Ishikawa (cell line): ENCODE measurements around the gene MSX1.
A peak's percentile ranks its signal among the peaks of the same experiment; 100 is the strongest.

ENCODE experiments used
- CEBPB ChIP-seq: IDR thresholded peaks from 2 replicates; pipeline ENCODE4 v1.6.1; 2012
- CREB1 ChIP-seq: IDR thresholded peaks from 2 replicates; pipeline ENCODE4 v1.6.1; 2012; ENCODE audit warnings: low read depth
- EGR1 ChIP-seq: IDR thresholded peaks from 2 replicates; pipeline ENCODE4 v1.6.1; 2012
- EP300 ChIP-seq: IDR thresholded peaks from 2 replicates; pipeline ENCODE4 v1.6.1; 2012; ENCODE audit warnings: borderline replicate concordance
- FOXM1 ChIP-seq: IDR thresholded peaks from 2 replicates; pipeline ENCODE4 v1.6.1; 2012; ENCODE audit warnings: low read depth, borderline replicate concordance
- MAX ChIP-seq: IDR thresholded peaks from 2 replicates; pipeline ENCODE4 v1.6.1; 2012
- NFIC ChIP-seq: IDR thresholded peaks from 2 replicates; pipeline ENCODE4 v1.6.1; 2012
- RAD21 ChIP-seq: IDR thresholded peaks from 2 replicates; pipeline ENCODE4 v1.6.1; 2012; ENCODE audit warnings: low read depth
- REST ChIP-seq: IDR thresholded peaks from 2 replicates; pipeline ENCODE4 v1.6.1; 2012; ENCODE audit warnings: low read depth, mild to moderate bottlenecking
- TAF1 ChIP-seq: IDR thresholded peaks from 2 replicates; pipeline ENCODE4 v1.6.1; 2012; ENCODE audit warnings: low read depth, mild to moderate bottlenecking
- TCF12 ChIP-seq: IDR thresholded peaks from 2 replicates; pipeline ENCODE4 v1.6.1; 2012; ENCODE audit warnings: low read depth
- TEAD4 ChIP-seq: IDR thresholded peaks from 2 replicates; pipeline ENCODE4 v1.6.1; 2012
- USF1 ChIP-seq: IDR thresholded peaks from 2 replicates; pipeline ENCODE4 v1.6.1; 2012
- YY1 ChIP-seq: IDR thresholded peaks from 2 replicates; pipeline ENCODE4 v1.6.1; 2012; ENCODE audit warnings: low read depth
- ZBTB7A ChIP-seq: IDR thresholded peaks from 2 replicates; pipeline ENCODE4 v1.6.1; 2012; ENCODE audit warnings: low read depth

MSX1 gene

GRCh38 chr4:4874254-4874653, 14.8 kb downstream of the MSX1 start:
- TF ChIP-seq EGR1: no peak
- no peak for TF ChIP-seq FOXM1
- TF ChIP-seq TAF1: no peak
- no peak for TF ChIP-seq CREB1
- no peak for TF ChIP-seq YY1
- no peak for TF ChIP-seq TEAD4
- TF ChIP-seq TCF12: no peak
- TF ChIP-seq CEBPB: no peak
- no peak for TF ChIP-seq NFIC
- no peak for TF ChIP-seq ZBTB7A
- no peak for TF ChIP-seq EP300
- TF ChIP-seq USF1: no peak
- TF ChIP-seq MAX: no peak
- no peak for TF ChIP-seq REST
- no peak for TF ChIP-seq RAD21

- 0 out of 2 replicates have a peak, but pooled peaks have one; percentile 9 for TF ChIP-seq USF1
- TF ChIP-seq NFIC: peak; percentile 88
- no peak for TF ChIP-seq TAF1
- no peak for TF ChIP-seq EP300
Observed at GRCh38 chr4:4875147-4875546, 15.7 kb downstream of the MSX1 start.

- TF ChIP-seq YY1 (no peak), FOXM1 (no peak), USF1 (no peak), ZBTB7A (no peak), CEBPB (no peak), REST (no peak), TCF12 (no peak), RAD21 (no peak), CREB1 (no peak), MAX (no peak), TEAD4 (no peak), EGR1 (no peak), TAF1 (no peak), EP300 (no peak), NFIC (no peak)
Observed at GRCh38 chr4:4875611-4876010, 16.1 kb downstream of the MSX1 start.

GRCh38 chr4:4876945-4877661, 17.6 kb downstream of the MSX1 start:
- TF ChIP-seq CEBPB (no peak), REST (peak; percentile 24; the same call in 1 of the 2 replicates)

GRCh38 chr4:4880492-4880891, 21.0 kb downstream of the MSX1 start:
- no peak for TF ChIP-seq TAF1
- no peak for TF ChIP-seq CREB1
- no peak for TF ChIP-seq TEAD4
- TF ChIP-seq EP300: no peak
- no peak for TF ChIP-seq CEBPB
- no peak for TF ChIP-seq USF1
- TF ChIP-seq ZBTB7A: no peak
- TF ChIP-seq FOXM1: no peak
- TF ChIP-seq RAD21: peak; percentile 58
